Activated B cell treated with CpG ODN at 0.5 μM for 24 hours (primary cell): ENCODE data around the gene C12orf75. TPM values are rescaled to one million over a fixed set of nuclear protein-coding genes. Genes with fewer than 3 reads are reported as not detected.

Experiments used
- ATAC-seq: fragments of 200-7000 bp; cut with Tn5 transposase; one replicate; pipeline ENCODE4 v1.10.0; 2021; ENCODE audit warnings: low read depth, mild to moderate bottlenecking, moderate library complexity
- CTCF ChIA-PET: fragments of 350-600 bp; sonication (Branson Sonifier 250); formaldehyde crosslinking; loops from one replicate; lab custom pipeline; 2021; ENCODE audit warnings: antibody characterized with exemption; lab: Charles Lee
- POLR2A ChIA-PET: fragments of 350-600 bp; sonication (Branson Sonifier 250); formaldehyde crosslinking; loops from one replicate; lab custom pipeline; 2021; ENCODE audit warnings: antibody characterized with exemption; lab: Charles Lee
- DNase-seq: peaks from one replicate; pipeline ENCODE4 v3.0.0; 2022
- H3K27ac Mint-ChIP-seq: one replicate; pipeline ENCODE4 v1.8.0; 2020; ENCODE audit warnings: mixed read lengths
- H3K27me3 Mint-ChIP-seq: one replicate; pipeline ENCODE4 v1.8.0; 2021; ENCODE audit warnings: mixed read lengths
- H3K36me3 Mint-ChIP-seq: one replicate; pipeline ENCODE4 v1.8.0; 2021; ENCODE audit warnings: low read depth, mixed read lengths
- H3K4me1 Mint-ChIP-seq: one replicate; pipeline ENCODE4 v1.8.0; 2021; ENCODE audit warnings: mixed read lengths
- H3K4me3 Mint-ChIP-seq: one replicate; pipeline ENCODE4 v1.8.0; 2020; ENCODE audit warnings: mild to moderate bottlenecking, mixed read lengths
- H3K9me3 Mint-ChIP-seq: one replicate; pipeline ENCODE4 v1.8.0; 2020; ENCODE audit warnings: mixed read lengths
- intact Hi-C: fragments of 100-400 bp; cut with micrococcal nuclease; formaldehyde crosslinking; loops from one replicate; pipeline ENCODE4 v1.15.1; 2024
- total RNA-seq: library from RNA; stranded (reverse); gene quantifications from 2 replicates; pipeline ENCODE4 v1.2.3, GENCODE V29; 2022
- TF ChIP-seq, protein P1 (sequence below): fragments of 200-600 bp; IDR thresholded peaks from one replicate; pipeline ENCODE4 v1.8.0; 2022; ENCODE audit warnings: antibody characterized with exemption, mild to moderate bottlenecking

Gene C12orf75
- total RNA-seq, 1 donor from 2014 or later, result 37.1 TPM

GRCh38 chr12:105398930-105399329 is 68.4 kb downstream of the C12orf75 start:
- H3K9me3 Mint-ChIP-seq, result peaks cover 11% of the 10 kb centered on the region
- H3K36me3 Mint-ChIP-seq, result peaks cover 6% of the 10 kb centered on the region
- ChIA-PET CTCF (no interaction called here), POLR2A (no interaction called here)
- intact Hi-C loops, result no loop called here
- H3K4me3 Mint-ChIP-seq, result no peak overlapping the region
- ATAC-seq, result no peak
- H3K4me1 Mint-ChIP-seq, result no peaks in the 10 kb centered on the region
- H3K27me3 Mint-ChIP-seq, result no peaks in the 10 kb centered on the region
- no peak for DNase-seq
- H3K27ac Mint-ChIP-seq, result no peak overlapping the region
- TF ChIP-seq, protein P1, sequence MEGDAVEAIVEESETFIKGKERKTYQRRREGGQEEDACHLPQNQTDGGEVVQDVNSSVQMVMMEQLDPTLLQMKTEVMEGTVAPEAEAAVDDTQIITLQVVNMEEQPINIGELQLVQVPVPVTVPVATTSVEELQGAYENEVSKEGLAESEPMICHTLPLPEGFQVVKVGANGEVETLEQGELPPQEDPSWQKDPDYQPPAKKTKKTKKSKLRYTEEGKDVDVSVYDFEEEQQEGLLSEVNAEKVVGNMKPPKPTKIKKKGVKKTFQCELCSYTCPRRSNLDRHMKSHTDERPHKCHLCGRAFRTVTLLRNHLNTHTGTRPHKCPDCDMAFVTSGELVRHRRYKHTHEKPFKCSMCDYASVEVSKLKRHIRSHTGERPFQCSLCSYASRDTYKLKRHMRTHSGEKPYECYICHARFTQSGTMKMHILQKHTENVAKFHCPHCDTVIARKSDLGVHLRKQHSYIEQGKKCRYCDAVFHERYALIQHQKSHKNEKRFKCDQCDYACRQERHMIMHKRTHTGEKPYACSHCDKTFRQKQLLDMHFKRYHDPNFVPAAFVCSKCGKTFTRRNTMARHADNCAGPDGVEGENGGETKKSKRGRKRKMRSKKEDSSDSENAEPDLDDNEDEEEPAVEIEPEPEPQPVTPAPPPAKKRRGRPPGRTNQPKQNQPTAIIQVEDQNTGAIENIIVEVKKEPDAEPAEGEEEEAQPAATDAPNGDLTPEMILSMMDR, result no peak

DNA sequence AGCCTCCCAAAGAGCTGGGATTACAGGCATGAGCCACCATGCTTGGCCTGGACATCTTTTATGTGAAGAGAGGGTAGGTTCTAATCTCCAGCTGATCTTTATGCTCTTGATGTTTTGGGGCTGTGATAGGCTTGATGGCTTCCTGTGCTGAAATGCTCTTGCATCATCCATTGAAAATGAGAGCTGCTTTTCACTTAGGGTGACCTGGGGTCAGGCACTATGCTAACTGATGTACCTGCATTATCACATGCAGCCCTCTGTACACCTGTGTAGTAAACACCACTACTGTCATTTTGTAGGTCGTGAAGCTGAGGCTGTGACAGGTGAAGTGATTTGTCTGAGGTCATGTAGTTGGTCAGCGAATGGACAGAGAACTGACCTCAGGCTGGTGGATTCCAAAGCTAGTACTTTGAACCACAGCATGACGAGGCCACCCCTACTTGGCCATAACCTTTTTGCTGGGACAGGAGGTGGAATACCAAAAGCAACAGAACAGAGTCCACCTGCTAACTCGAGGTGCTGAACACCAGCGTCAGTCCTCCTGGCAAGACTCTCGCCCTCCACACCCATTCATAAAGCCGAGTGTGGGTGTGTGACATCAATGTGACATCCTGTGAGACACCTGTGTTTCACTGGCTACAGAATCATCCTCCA is 69.1 kb downstream of the C12orf75 start:
- POLR2A ChIA-PET, result no interaction called here
- no peak overlapping the region for H3K4me3 Mint-ChIP-seq
- ATAC-seq, result no peak

DNA sequence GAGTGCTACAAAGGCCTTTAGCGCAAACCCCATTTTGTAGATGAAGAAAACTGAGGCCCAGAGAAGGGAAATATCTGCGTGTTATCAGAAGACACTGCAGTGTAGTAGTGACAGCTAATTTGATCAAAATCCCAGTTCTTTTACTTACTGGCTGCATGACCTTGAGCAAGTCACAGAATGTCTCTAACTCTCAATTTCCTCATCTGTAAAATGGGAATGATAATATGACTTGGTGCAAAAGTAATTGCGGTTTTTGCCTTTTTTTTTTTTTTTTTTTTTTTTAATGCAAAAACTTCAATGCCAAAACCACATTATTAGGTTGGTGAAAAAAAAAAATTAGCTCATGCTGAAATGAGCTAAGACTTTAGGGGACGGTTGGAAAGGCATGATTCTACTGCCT is 69.7 kb downstream of the C12orf75 start:
- Mint-ChIP-seq H3K4me3 (no peak overlapping the region), H3K9me3 (peaks cover 11% of the 10 kb centered on the region), H3K27ac (no peak overlapping the region), H3K4me1 (no peaks in the 10 kb centered on the region), H3K36me3 (peaks cover 6% of the 10 kb centered on the region), H3K27me3 (no peaks in the 10 kb centered on the region)
- ATAC-seq, result no peak
- ChIA-PET CTCF (no interaction called here), POLR2A (no interaction called here)
- intact Hi-C loops, result no loop called here
- TF ChIP-seq, protein P1, result no peak
- no peak for DNase-seq

More for the DNA sequence above, 69.1 kb downstream of the C12orf75 start:
- Mint-ChIP-seq H3K27ac (no peak overlapping the region), H3K9me3 (peaks cover 11% of the 10 kb centered on the region), H3K36me3 (peaks cover 6% of the 10 kb centered on the region), H3K27me3 (no peaks in the 10 kb centered on the region), H3K4me1 (no peaks in the 10 kb centered on the region)
- no peak for DNase-seq
- TF ChIP-seq, protein P1, result no peak
- CTCF ChIA-PET, result no interaction called here
- intact Hi-C loops, result no loop called here

GRCh38 chr12:105401198-105401597 is 70.7 kb downstream of the C12orf75 start:
- intact Hi-C loops, result no loop called here
- Mint-ChIP-seq H3K4me3 (no peak overlapping the region), H3K9me3 (peaks cover 11% of the 10 kb centered on the region), H3K27ac (no peak overlapping the region), H3K4me1 (no peaks in the 10 kb centered on the region), H3K36me3 (peaks cover 6% of the 10 kb centered on the region), H3K27me3 (no peaks in the 10 kb centered on the region)
- POLR2A ChIA-PET, result interaction anchor here (0.7 kb wide), 1 partner anchor 1139 kb away, joined by 3 read pairs; no protein-coding TSS in a partner anchor
- no peak for ATAC-seq
- TF ChIP-seq, protein P1, result no peak
- no peak for DNase-seq
- CTCF ChIA-PET, result interaction anchor here (1.1 kb wide), 1 partner anchor 19 kb away, joined by 3 read pairs; no protein-coding TSS in a partner anchor

GRCh38 chr12:105402366-105402765 is 71.9 kb downstream of the C12orf75 start:
- no peak overlapping the region for H3K27ac Mint-ChIP-seq
- ChIA-PET POLR2A (no interaction called here), CTCF (no interaction called here)
- no peak overlapping the region for H3K4me3 Mint-ChIP-seq
- ATAC-seq (no peak), DNase-seq (no peak)
- H3K27me3 Mint-ChIP-seq, result no peaks in the 10 kb centered on the region
- peaks cover 6% of the 10 kb centered on the region for H3K36me3 Mint-ChIP-seq
- TF ChIP-seq, protein P1, result no peak
- peaks cover 11% of the 10 kb centered on the region for H3K9me3 Mint-ChIP-seq
- intact Hi-C loops, result no loop called here
- H3K4me1 Mint-ChIP-seq, result no peaks in the 10 kb centered on the region
